Activated CD4-positive, alpha-beta T cell treated with anti-CD3 and anti-CD28 coated beads, Interleukin-2, amount 50 U/mL, for 1 hour (primary cell): ENCODE measurements around the gene RTBDN.
A peak's percentile ranks its signal among the peaks of the same experiment; 100 is the strongest.

Source experiments
- DNase-seq: peaks from one replicate; pipeline ENCODE4 v3.0.0-alpha.2; 2020

RTBDN gene

GRCh38 chr19:12778017-12778904 is 56.1 kb downstream of the RTBDN start:
- peak; percentile 37 for DNase-seq

- DNase-seq: peak; percentile 78
Measured at GRCh38 chr19:12777217-12778016, 57.0 kb downstream of the RTBDN start.
